Hepatocyte (in vitro differentiated cells): Measurements from ENCODE around the gene IL4R.

Experiments
- EZH2 ChIP-seq: fragments of 200-600 bp; sonication (generic); IDR thresholded peaks from 2 replicates; pipeline ENCODE4 v1.6.1; 2016; ENCODE audit warnings: antibody characterized with exemption, mild to moderate bottlenecking, borderline replicate concordance
- EZH2phosphoT487 ChIP-seq: fragments of 200-600 bp; sonication (generic); IDR thresholded peaks from one replicate; pipeline ENCODE4 v1.6.1; 2018; ENCODE audit warnings: antibody characterized with exemption, mild to moderate bottlenecking, low read depth, moderate library complexity; ENCODE audit not compliant: unreplicated experiment, severe bottlenecking
- TF ChIP-seq, protein P1 (sequence below): fragments of 200-600 bp; sonication (generic); IDR thresholded peaks from 2 replicates; pipeline ENCODE4 v1.5.1; 2016; ENCODE audit warnings: antibody characterized with exemption, mild to moderate bottlenecking; ENCODE audit not compliant: poor library complexity

DNA sequence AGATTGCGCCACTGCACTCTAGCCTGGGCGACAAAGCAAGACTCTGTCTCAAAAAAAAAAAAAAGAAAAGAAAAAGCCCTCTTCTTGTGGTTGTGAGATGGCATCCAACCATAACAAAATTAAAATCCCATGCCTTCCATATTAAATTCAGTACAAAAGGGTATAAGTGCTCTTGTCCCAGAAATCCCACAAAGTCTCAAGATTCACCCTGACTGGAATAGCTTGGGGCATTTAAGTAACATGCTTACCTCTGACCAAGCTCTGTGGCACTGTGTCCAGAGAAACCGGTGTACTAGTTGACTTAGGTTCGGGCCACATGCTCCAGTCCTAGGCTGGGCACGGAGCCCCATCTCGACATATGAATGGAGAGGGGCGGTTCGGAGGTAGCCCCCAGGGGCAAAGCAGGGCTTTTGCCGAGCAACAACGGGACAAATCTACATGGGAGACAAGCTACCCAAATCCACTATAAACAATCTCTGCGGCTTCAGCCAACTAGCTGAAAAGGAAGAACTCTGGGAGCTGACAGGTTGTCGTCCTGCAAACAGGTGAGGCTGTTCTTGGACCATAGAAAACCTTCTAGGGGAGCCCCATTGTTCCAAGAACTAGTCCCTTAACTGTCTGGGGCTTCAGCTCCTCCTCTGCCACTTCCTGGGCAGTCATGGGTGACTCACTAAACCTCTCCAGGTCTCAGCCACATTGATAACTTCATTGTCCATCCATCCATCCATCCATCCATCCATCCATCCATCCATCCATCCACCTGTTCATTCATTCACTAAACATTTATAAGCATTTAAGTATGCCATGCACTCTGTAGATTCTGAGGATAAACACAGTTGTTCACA, 10.3 kb upstream of the IL4R start:
- TF ChIP-seq, protein P1, sequence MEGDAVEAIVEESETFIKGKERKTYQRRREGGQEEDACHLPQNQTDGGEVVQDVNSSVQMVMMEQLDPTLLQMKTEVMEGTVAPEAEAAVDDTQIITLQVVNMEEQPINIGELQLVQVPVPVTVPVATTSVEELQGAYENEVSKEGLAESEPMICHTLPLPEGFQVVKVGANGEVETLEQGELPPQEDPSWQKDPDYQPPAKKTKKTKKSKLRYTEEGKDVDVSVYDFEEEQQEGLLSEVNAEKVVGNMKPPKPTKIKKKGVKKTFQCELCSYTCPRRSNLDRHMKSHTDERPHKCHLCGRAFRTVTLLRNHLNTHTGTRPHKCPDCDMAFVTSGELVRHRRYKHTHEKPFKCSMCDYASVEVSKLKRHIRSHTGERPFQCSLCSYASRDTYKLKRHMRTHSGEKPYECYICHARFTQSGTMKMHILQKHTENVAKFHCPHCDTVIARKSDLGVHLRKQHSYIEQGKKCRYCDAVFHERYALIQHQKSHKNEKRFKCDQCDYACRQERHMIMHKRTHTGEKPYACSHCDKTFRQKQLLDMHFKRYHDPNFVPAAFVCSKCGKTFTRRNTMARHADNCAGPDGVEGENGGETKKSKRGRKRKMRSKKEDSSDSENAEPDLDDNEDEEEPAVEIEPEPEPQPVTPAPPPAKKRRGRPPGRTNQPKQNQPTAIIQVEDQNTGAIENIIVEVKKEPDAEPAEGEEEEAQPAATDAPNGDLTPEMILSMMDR = no peak
- TF ChIP-seq EZH2 (no peak), EZH2phosphoT487 (no peak)
